Measurements from ENCODE around the gene AK2. TPM values are rescaled to one million over a fixed set of nuclear protein-coding genes. Genes with fewer than 3 reads are reported as not detected.

The AK2 gene
- total RNA-seq, 1 donor from 2014 or later, result 134 TPM

GRCh38 chr1:33013791-33014190, 22.9 kb downstream of the AK2 start:
- H3K4me3 Mint-ChIP-seq, result no peak overlapping the region
- H3K4me1 Mint-ChIP-seq, result no peaks in the 10 kb centered on the region
- H3K36me3 Mint-ChIP-seq (ENCODE audit: low read depth), result peaks cover 7% of the 10 kb centered on the region
- no peak for DNase-seq (ENCODE audit: low read depth, low spot score)
- no peaks in the 10 kb centered on the region for H3K9me3 Mint-ChIP-seq
- no peak overlapping the region for H3K27ac Mint-ChIP-seq (ENCODE audit: unreplicated experiment)
- TF ChIP-seq CTCF (conservative IDR thresholded peaks at IDR 0.05), result no peak
- no peaks in the 10 kb centered on the region for H3K27me3 Mint-ChIP-seq (ENCODE audit: low read depth)

- H3K27ac Mint-ChIP-seq (ENCODE audit: unreplicated experiment), result no peak overlapping the region
- H3K4me1 Mint-ChIP-seq, result peaks cover 3% of the 10 kb centered on the region
- H3K27me3 Mint-ChIP-seq (ENCODE audit: low read depth), result no peaks in the 10 kb centered on the region
- H3K4me3 Mint-ChIP-seq, result no peak overlapping the region
- TF ChIP-seq CTCF (conservative IDR thresholded peaks at IDR 0.05), result no peak
- H3K9me3 Mint-ChIP-seq, result no peaks in the 10 kb centered on the region
- no peak for DNase-seq (ENCODE audit: low read depth, low spot score)
- H3K36me3 Mint-ChIP-seq (ENCODE audit: low read depth), result peaks cover 8% of the 10 kb centered on the region
Observed at GRCh38 chr1:33012165-33012564, 24.5 kb downstream of the AK2 start.

- no peaks in the 10 kb centered on the region for H3K9me3 Mint-ChIP-seq
- H3K36me3 Mint-ChIP-seq (ENCODE audit: low read depth), result peaks cover 8% of the 10 kb centered on the region
- DNase-seq (ENCODE audit: low read depth, low spot score), result no peak
- H3K4me3 Mint-ChIP-seq, result no peak overlapping the region
- no peak for TF ChIP-seq CTCF (conservative IDR thresholded peaks at IDR 0.05)
- no peaks in the 10 kb centered on the region for H3K27me3 Mint-ChIP-seq (ENCODE audit: low read depth)
- H3K27ac Mint-ChIP-seq (ENCODE audit: unreplicated experiment), result no peak overlapping the region
- H3K4me1 Mint-ChIP-seq, result peaks cover 10% of the 10 kb centered on the region
Observed at GRCh38 chr1:33010932-33011731, 25.6 kb downstream of the AK2 start.

- Mint-ChIP-seq H3K9me3 (no peaks in the 10 kb centered on the region), H3K36me3 (ENCODE audit: low read depth) (peaks cover 8% of the 10 kb centered on the region), H3K4me3 (no peak overlapping the region), H3K27ac (ENCODE audit: unreplicated experiment) (no peak overlapping the region), H3K4me1 (peaks cover 24% of the 10 kb centered on the region), H3K27me3 (ENCODE audit: low read depth) (no peaks in the 10 kb centered on the region)
- no peak for DNase-seq (ENCODE audit: low read depth, low spot score)
- TF ChIP-seq CTCF (conservative IDR thresholded peaks at IDR 0.05), result no peak
Observed at GRCh38 chr1:33009561-33009960, 27.1 kb downstream of the AK2 start.

- H3K4me1 Mint-ChIP-seq, result peaks cover 25% of the 10 kb centered on the region
- no peak for DNase-seq (ENCODE audit: low read depth, low spot score)
- no peak overlapping the region for H3K4me3 Mint-ChIP-seq
- H3K27ac Mint-ChIP-seq (ENCODE audit: unreplicated experiment), result no peak overlapping the region
- H3K36me3 Mint-ChIP-seq (ENCODE audit: low read depth), result peaks cover 5% of the 10 kb centered on the region
- H3K27me3 Mint-ChIP-seq (ENCODE audit: low read depth), result no peaks in the 10 kb centered on the region
- TF ChIP-seq CTCF (conservative IDR thresholded peaks at IDR 0.05), result no peak
- no peaks in the 10 kb centered on the region for H3K9me3 Mint-ChIP-seq
Observed at GRCh38 chr1:33008051-33008914, 28.4 kb downstream of the AK2 start.

Measured in neural crest cell (in vitro differentiated cells).